Ovary (tissue), 9 donors: Measurements from ENCODE around the gene PCDHA1. TPM values are rescaled to one million over a fixed set of nuclear protein-coding genes. Genes with fewer than 3 reads are reported as not detected.

Source experiments
- DNase-seq, 5 donors: peaks; one replicate each; pipeline ENCODE4 v3.0.0-alpha.2; 2019 to 2020
- H3K27ac ChIP-seq, 2 donors: fragments of 200-600 bp; one replicate each; pipeline versions ENCODE4 v1.5.1 to v1.8.0; 2019 to 2022
- H3K27me3 ChIP-seq: fragments of 200-600 bp; one replicate; pipeline ENCODE4 v1.8.0; 2022
- H3K36me3 ChIP-seq: fragments of 200-600 bp; sonication (generic); one replicate; pipeline ENCODE4 v1.5.1; 2019
- H3K4me1 ChIP-seq: one replicate; pipeline ENCODE4 v1.8.1; 2013; ENCODE audit warnings: mild to moderate bottlenecking, moderate library complexity; ENCODE audit not compliant: insufficient read depth
- H3K4me3 ChIP-seq: fragments of 200-600 bp; sonication (generic); one replicate; pipeline ENCODE4 v1.5.1; 2017
- H3K9me3 ChIP-seq, 2 donors: fragments of 200-600 bp in 1 of 2; sonication (generic) in 1 of 2; one replicate each; pipeline versions ENCODE4 v1.5.1 to v1.8.1; 2013 to 2019; ENCODE audit warnings: mild to moderate bottlenecking in 1 of 2, moderate library complexity in 1 of 2
- EP300 ChIP-seq: sonication (generic); formaldehyde crosslinking; IDR thresholded peaks from one replicate; pipeline ENCODE4 v1.6.1; 2017; ENCODE audit warnings: antibody characterized with exemption
- POLR2A ChIP-seq: fragments of 450-650 bp; IDR thresholded peaks from one replicate; pipeline ENCODE4 v1.6.1; 2017; ENCODE audit warnings: antibody characterized with exemption, mild to moderate bottlenecking, moderate library complexity
- WGBS, 3 donors: extraction: QIAGEN DNeasy Blood & Tissue Kit in 1 of 3; methylation state at CpG; one replicate each; pipeline versions ENCODE4 v1.1.5 to v1.1.7; 2013 to 2017; 5-methylcytosine and 5-hydroxymethylcytosine counted together
- intact Hi-C, 4 donors: fragments of 100-400 bp; cut with DNase I; formaldehyde crosslinking; loops; one replicate each; pipeline versions ENCODE4 v1.11.0 to v1.15.1; 2022 to 2023
- polyA plus RNA-seq, 2 donors: library from polyadenylated mRNA; stranded (reverse); fragments of 200-250 nt in 1 of 2; fragments of 350-450 nt in 1 of 2; fragmentation: Illumina TruSeq in 1 of 2; extraction: RNeasy Lipid Tissue Mini Kit (QIAGEN cat#74804) in 1 of 2; gene quantifications; one replicate each; pipeline ENCODE4 v1.2.3, GENCODE V29; 2013 to 2014
- total RNA-seq, 7 donors: library from RNA; depleted of rRNA in 2 of 7; stranded (reverse); fragments of >200 nt in 2 of 7; fragmentation: NEBNext Ultra II Directional in 3 of 7; extraction: Animal tissue kit (Norgen Biotek cat#: 25700) in 3 of 7; gene quantifications; one replicate each; pipeline versions ENCODE4 v1.1.0 to v1.2.4, GENCODE V29; 2016 to 2023
- TF ChIP-seq, protein P1 (sequence below), 3 donors: fragments of 450-650 bp in 2 of 3; fragments of 200-600 bp in 1 of 3; IDR thresholded peaks; one replicate each; pipeline versions ENCODE4 v1.5.1 to v1.8.0; 2016 to 2022; ENCODE audit warnings: antibody characterized with exemption in 3 of 3, mild to moderate bottlenecking in 1 of 3
- donor health status: DM: no; HTN: no; CAD: no; lungs with moderate emphysema.
- donor health status: DM: no; HTN: no; CAD: no.
- donor health status: Bipolar disorder and iron deficiency.
- donor health status: DM: yes; HTN: yes; CAD: no.
- donor health status: DM: no; HTN: no; CAD: no.
- donor health status: DM: yes; HTN: yes; CAD: no.

PCDHA1 gene
- total and polyA plus RNA-seq, 9 donors: 0.05 TPM; not detected in 8

DNA sequence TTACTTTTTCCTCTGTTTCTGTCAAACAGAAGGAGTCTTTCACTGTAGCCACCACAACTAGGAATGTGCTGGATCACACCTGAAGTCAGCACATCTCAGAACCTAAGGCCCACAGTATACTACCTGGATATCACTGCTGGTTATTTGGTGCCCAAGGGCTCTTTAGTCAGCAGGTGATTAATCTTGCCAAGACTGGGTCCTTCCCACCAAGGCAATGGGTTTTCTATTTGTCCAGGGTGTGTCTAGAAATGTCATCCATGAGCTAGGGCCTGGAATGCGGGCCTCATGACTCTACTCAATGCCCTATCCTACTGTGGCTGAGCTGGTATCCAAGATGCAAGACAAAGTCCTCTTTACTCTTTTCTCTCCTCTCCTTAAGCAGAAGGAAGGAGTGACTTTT lies 130.4 kb downstream of the PCDHA1 start:
- H3K36me3 ChIP-seq: no peaks in the 10 kb centered on the region
- WGBS, 3 donors: 61 to 75% (median 71%) methylated on average over 1 of the region's 1 CpG
- intact Hi-C loops: no loop called here
- no peak overlapping the region for H3K27ac ChIP-seq
- TF ChIP-seq EP300: no peak
- no peak for TF ChIP-seq POLR2A
- TF ChIP-seq, protein P1, sequence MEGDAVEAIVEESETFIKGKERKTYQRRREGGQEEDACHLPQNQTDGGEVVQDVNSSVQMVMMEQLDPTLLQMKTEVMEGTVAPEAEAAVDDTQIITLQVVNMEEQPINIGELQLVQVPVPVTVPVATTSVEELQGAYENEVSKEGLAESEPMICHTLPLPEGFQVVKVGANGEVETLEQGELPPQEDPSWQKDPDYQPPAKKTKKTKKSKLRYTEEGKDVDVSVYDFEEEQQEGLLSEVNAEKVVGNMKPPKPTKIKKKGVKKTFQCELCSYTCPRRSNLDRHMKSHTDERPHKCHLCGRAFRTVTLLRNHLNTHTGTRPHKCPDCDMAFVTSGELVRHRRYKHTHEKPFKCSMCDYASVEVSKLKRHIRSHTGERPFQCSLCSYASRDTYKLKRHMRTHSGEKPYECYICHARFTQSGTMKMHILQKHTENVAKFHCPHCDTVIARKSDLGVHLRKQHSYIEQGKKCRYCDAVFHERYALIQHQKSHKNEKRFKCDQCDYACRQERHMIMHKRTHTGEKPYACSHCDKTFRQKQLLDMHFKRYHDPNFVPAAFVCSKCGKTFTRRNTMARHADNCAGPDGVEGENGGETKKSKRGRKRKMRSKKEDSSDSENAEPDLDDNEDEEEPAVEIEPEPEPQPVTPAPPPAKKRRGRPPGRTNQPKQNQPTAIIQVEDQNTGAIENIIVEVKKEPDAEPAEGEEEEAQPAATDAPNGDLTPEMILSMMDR (IDR thresholded peaks at IDR 0.05): no peak
- no peak for DNase-seq
- no peak overlapping the region for H3K4me3 ChIP-seq
- no peaks in the 10 kb centered on the region for H3K27me3 ChIP-seq
- no peaks in the 10 kb centered on the region for H3K4me1 ChIP-seq
- no peaks in the 10 kb centered on the region for H3K9me3 ChIP-seq

DNA sequence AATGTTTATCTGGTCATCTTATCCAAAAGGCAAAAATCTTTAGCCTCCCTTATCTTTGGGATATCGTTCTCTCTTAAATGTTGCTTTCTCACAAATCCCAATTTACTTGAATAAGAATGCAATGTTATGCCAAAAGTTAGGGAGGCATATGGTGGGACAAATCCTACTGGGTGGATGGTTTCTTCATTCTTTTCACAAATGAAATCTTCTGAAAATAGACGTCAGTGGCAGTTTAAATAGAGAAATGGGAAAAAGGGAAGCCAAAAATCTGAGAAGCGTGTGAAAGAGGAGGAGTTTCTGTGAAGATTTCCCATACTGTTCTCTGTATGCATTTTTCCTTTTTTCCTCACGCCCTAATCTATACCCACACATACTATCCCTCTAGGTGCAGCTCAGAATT lies 137.7 kb downstream of the PCDHA1 start:
- Histone ChIP-seq H3K9me3 (no peaks in the 10 kb centered on the region), H3K4me3 (no peak overlapping the region), H3K27me3 (no peaks in the 10 kb centered on the region), H3K36me3 (no peaks in the 10 kb centered on the region), H3K27ac (no peak overlapping the region), H3K4me1 (peaks cover 14% of the 10 kb centered on the region)
- TF ChIP-seq EP300: no peak
- TF ChIP-seq, protein P1 (IDR thresholded peaks at IDR 0.05): no peak
- no peak for TF ChIP-seq POLR2A
- WGBS, 3 donors: 51 to 67% (median 62%) methylated on average over 4 of the region's 4 CpGs
- DNase-seq: no peak
- intact Hi-C loops: no loop called here

DNA sequence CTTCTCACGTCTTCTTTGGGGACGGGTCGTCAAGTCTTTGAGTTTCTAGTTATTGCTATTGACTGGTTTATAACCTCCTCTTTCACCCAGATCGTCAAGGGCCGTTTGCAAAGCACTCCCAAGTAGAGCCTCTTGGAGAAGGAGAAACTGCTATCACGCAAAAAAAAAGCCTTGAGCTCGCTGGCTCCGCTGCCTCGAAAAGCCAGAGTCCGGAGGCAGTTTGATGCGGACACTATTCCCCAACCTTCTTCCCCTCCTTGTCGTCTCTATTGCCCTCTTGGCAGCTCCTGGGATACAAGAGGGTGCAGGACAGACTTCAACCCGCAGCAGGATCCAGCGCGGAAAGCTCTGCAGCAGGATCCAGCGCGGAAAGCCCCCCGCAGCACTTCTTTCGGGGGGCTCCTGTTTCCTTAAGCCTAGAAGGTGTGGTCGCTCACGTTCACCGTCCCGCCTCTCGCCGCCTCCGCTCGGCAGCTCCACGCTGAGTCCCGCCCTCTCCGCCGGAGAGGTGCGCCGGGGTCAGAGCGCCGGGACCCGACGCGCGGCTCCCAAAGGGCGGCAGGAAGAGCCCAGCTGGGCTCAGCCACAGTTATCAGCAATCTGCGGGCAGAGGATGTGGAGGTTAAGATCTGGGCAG lies 140.0 kb downstream of the PCDHA1 start, which contains the start of gene PCDHAC1:
PCDHAC1 (plus strand) TSS at position 494 of the 637 bp plus-strand sequence. CDS start 594 bp downstream, outside the sequence.
- TF ChIP-seq EP300 (no peak), POLR2A (no peak)
- TF ChIP-seq, protein P1 (IDR thresholded peaks at IDR 0.05): no peak
- H3K4me1 ChIP-seq: peaks cover 14% of the 10 kb centered on the region
- no peaks in the 10 kb centered on the region for H3K36me3 ChIP-seq
- H3K9me3 ChIP-seq: no peaks in the 10 kb centered on the region
- DNase-seq: peak in 1 of 5 donors; percentile 41
- intact Hi-C loops: no loop called here
- H3K27ac ChIP-seq: no peak within 1 kb of the TSS
- no peaks in the 10 kb centered on the region for H3K27me3 ChIP-seq
- peak within 1 kb of the TSS; percentile 35 for H3K4me3 ChIP-seq
- 1 to 3% (median 1%) methylated on average over 38 to 41 of the region's 41 CpGs for WGBS, 3 donors

DNA sequence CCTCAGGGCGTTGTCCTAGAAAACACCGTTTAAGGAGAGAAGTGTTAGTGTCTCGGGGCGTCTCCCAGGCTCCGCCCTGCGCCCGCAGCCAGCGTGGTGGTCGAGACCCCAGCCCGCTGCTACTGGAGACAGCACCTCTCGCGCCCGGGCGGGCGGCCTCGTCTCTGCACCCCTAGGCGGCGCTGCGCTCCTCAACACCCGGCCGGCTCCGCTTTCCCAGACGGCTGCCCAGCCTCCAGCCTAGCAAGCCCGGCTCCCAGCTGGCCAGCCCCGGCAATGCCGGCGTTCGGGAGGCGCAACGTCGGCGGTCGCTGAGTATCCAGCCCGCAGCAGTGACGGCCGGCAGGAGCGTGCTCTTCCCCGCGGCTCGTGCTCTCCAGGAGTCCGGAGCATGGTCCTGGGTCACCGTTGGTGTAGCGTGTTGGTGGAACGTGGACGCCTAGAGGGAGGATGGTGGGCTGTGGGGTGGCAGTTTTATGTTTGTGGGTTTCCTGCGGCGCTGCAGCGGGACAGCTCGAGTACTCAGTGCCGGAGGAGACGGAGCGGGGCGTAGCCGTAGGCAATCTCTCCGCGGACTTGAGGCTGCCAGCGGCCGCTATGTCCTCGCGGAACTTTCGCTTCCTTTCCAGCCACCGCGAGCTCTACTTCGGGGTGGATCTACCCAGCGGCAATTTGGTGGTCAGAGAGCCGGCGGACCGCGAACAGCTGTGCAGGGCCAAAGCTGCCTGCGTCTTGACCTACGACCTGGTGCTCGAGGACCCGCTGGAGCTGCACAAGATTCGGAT lies 140.7 kb downstream of the PCDHA1 start:
- Histone ChIP-seq H3K4me3 (peak overlapping the region; percentile 35), H3K4me1 (peaks cover 14% of the 10 kb centered on the region), H3K36me3 (no peaks in the 10 kb centered on the region), H3K9me3 (no peaks in the 10 kb centered on the region), H3K27me3 (no peaks in the 10 kb centered on the region), H3K27ac (no peak overlapping the region)
- 1% methylated on average over 31 to 74 of the region's 74 CpGs for WGBS, 3 donors
- no peak for TF ChIP-seq POLR2A
- TF ChIP-seq, protein P1 (IDR thresholded peaks at IDR 0.05): peak in 2 of 3 donors; percentile 44 to 58
- peak; percentile 58 to 83 (median 64) for DNase-seq
- intact Hi-C loops: no loop called here
